GM18951 (cell line): ENCODE measurements around the gene RPL29.
"Not testable (repeated sequence)": the region's sequence is repeated elsewhere in the genome, so short reads cannot be mapped to it uniquely, and the experiment has no call there.

Experiments
- POLR2A ChIP-seq: IDR thresholded peaks from 4 replicates; pipeline ENCODE4 v1.6.1; 2011; ENCODE audit warnings: mild to moderate bottlenecking; ENCODE audit not compliant: insufficient read length, insufficient read depth; ENCODE audit errors: extremely low read depth
- in situ Hi-C: fragments of 300-500 bp; cut with MboI; formaldehyde crosslinking; loops from one replicate; pipeline ENCODE4 v1.12.0; 2022; ENCODE audit warnings: low sequenced_read_pairs, mixed read lengths, inconsistent platforms; ENCODE audit not compliant: unreplicated experiment

RPL29 gene

DNA sequence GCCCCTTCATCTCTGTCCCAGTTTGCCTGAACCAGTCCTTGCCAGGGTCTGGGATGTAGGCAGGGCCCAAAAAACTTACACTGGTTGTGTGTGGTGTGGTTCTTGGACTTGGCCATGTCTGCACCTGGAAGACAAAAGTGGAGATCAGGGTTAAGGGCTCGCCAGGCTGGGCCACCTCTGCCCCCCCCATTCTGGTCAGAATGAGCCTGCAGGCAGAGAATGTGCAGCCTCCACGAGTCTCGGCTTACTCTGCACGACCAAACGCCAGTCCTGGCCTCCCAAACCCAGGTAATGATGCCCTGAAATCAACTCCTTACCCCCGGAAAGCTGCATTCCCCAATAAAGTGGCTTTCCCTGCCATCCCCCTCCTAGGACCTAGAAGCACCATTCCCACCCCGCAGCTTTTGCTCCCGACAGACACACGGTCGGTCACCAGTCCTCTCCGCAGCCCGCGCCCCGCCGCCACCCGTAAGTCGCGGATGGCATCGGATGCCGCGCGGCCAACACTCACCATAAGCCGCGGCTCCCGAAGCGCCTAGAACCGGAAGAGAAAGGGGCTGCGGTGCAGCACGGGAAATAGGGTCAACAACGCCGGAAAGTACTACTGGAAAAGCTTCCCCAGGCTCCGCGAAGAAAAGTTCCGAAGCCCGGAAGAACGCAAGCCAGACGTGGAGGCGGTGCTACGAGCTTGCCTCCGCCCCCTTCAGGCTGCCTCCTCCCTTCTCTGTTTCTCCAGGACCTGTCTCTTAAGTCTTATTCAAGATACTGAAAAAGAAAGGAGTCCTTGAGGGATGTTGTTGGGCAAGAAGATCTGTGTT, at the start of gene RPL29:
RPL29 (minus strand) TSS at position 550 of the 818 bp plus-strand sequence; CDS start at position 116, 434 bp downstream.
- peak; percentile 97 for TF ChIP-seq POLR2A
- in situ Hi-C loops, result no loop called here

DNA sequence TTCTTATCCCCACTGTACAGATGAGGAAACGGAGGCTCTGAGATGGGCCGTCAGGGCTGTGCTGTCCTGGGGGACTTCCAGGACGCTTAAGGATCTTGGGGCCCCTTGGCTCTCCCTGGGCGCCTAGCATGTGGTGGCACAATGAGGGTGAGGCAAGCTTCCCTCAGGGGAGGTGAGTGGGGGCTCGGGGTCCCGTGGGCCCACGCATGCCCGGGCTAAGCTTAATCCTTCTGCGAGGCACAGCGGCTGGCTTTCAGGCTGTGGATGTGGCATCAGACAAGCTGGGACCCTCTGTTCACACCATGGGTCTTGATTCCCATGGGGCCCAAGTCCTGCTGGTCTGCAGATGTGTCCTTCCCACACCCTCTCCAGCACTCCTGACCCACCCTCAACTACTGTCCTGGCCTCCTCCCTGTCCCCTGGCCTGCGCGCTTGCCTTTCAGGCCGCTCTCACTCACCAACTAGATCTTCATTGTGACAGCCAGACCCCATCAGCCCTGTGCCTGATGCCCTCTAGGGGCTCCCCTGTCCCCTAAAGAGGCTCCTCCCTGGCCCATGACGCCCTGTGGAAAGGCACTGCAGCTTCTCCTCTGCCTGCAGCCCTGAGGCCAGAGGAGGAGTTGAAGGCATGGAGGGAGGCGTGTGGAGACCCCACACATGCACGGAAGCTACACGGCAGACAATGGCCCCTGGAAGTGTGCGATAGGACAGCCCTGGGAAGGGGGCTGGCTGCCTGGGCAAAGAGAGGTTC, 49.3 kb upstream of the RPL29 start:
- in situ Hi-C loops, result no loop called here

DNA sequence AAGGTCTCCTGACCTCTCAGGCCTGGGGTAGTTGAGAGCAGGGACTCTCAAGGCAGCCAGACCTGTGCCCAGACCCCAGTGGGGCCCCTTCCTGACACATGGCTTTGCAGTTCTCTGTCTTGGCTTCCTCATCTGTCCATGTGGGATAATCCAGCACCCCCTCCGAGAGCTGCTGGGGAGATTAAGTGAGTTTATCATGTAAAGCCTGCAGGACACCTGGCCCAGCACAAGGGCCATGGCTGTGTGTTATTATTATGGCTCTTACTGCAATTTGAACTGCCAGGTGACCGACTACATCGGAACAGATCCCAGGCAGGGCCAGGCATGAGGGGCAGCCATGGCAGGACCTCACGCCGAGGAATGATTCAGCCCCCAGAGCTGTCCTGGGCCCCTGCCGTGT, 48.1 kb upstream of the RPL29 start:
- in situ Hi-C loops, result no loop called here

More for the DNA sequence above, 49.3 kb upstream of the RPL29 start:
- no peak for TF ChIP-seq POLR2A

DNA sequence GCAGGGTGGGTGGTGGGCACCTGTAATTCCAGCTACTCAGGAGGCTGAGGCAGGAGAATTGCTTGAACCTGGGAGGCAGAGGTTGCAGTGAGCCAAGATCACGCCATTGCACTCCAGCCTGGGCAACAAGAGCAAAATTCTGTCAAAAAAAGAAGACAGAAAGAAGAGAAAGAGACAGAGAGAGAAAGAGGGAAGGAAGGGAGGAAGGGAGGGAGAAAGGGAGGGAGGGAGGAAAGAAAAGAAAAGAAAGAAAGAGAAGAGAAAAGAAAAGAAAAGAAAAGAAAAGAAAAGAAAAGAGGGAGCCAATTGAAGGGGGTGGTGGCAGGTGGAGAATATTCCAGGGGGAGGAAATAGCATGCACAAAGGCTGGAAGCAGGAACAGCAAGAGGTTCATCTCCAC, 47.3 kb upstream of the RPL29 start:
- in situ Hi-C loops, result not testable (repeated sequence)

More for the DNA sequence above, 48.1 kb upstream of the RPL29 start:
- TF ChIP-seq POLR2A, result no peak

DNA sequence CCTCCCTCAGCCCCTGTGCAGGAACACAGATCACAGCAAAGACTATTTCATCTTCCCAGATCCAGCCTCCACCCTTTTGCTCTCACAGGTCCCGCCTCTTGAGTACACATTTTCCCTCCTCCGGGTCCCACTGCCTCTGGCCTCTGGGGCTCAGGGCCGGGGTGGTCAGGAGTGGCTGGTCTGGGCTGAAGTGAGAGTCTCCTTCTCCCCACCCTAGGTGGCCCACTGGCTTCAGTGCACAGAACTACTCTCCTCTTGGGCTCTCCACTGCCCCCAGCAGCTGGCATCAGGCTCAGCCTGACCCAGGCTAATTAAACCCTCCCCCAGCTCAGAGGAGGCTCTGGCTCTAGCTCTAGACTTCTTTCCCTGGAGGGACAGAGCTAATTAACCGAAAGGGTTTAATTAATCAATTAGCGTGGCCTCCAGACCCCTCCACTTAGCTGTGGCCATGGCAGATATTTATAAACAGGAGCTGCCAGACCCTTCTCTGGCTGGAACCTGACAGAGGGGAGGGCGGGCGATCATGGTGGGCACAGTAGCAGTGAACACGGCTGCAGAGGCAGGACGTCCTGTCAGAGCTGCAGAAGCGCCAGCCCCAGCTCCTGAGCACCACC, 45.5 kb upstream of the RPL29 start:
- no peak for TF ChIP-seq POLR2A
- in situ Hi-C loops, result no loop called here

DNA sequence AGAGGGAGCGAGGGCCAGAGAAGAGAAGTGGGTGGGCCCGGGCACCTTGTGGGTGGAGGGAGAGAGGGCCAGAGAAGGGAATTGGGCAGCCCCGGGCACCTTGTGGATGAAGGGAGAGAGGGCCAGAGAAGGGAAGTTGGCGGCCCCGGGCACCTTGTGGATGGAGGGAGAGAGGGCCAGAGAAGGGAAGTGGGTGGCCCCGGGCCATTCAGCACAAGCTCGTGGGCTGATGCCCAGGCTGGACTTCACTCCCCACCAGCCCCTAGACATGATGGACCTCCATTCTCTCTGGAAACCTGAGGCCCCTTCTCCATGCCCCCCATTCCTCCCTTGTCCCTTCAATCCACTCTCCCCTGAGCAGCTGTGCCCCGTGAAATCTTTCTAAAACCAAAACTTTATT, 44.9 kb upstream of the RPL29 start:
- TF ChIP-seq POLR2A, result no peak
- in situ Hi-C loops, result no loop called here

DNA sequence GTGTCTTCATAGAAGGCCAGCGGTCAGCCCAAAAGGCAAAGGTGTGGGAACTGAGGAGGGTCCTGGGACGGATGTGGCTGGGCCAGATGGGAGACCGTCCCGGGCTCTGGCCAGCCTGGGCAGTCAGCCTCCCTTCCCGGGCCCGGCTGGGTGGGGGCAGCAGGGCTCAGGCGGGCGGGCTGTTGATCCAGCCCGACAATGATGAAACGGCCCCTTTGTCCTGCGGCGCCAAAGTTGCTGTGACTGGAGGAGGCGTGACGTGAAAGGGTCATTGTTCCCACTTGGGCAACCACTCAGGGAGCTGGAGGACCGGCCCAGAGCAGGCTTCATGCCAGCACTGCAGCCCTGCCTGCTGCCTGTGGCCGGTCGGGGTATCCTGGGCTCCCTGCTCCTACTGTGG, 44.2 kb upstream of the RPL29 start:
- TF ChIP-seq POLR2A, result no peak
- in situ Hi-C loops, result no loop called here

DNA sequence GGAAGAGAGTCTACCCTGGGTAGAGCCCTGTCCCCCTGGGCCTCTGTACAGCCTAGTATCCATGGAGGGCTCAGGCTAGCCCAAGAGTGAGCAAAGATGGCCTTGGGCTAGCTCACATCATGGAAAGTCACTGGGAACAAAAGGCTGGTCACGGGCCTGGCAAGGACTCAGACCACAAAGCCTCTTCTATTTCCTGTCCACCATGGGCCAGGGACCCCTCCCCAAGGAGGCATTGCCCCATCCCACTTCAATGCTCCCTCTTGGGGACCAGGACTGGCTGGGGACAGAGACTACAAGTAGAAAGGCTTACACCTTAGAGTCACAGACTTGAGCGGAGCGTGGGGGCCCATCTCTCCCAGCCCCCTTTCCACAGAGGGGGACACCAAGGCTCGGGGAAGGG, 43.7 kb upstream of the RPL29 start:
- in situ Hi-C loops, result no loop called here

DNA sequence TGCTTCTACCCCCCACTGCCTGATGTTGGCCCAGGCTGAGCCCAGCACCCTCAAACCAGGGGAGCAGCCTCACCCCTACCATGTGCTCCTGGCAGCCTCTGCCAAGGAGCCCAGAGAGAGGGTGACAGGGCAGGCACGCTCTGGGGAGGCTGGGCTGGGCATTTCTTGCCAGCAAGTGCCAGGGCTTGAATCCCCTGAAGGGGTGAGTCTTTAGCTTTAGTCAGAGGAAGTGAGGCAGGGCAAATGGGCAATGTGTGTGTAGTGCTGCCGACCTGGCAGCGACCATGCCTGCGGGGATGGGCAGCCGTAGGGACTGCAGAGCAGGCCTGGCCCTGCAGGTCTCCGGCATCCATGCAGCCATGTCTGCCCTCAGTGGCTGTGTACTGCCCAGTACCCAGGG, 42.5 kb upstream of the RPL29 start:
- no peak for TF ChIP-seq POLR2A
- in situ Hi-C loops, result no loop called here

More for the DNA sequence above, 43.7 kb upstream of the RPL29 start:
- no peak for TF ChIP-seq POLR2A

DNA sequence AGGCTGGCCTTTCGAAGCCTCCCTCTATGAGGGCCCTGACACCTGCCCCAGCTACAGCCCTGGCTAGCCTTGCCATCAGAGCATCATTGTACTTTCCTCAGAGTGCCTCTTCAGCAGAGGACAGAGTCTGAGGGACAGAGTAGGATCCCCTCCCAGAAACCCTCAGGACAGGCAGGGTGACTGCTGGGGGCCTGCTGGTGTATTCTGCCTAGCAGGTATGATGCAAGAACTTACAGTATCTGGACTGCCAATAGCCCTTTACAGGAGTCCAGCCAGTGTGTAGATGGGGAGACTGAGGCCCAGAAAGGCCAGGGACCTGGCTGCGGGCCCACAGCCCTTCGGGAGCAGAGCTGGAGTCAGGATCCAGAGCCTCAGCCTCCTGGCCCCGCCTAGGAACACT, 41.6 kb upstream of the RPL29 start:
- no peak for TF ChIP-seq POLR2A
- in situ Hi-C loops, result no loop called here

DNA sequence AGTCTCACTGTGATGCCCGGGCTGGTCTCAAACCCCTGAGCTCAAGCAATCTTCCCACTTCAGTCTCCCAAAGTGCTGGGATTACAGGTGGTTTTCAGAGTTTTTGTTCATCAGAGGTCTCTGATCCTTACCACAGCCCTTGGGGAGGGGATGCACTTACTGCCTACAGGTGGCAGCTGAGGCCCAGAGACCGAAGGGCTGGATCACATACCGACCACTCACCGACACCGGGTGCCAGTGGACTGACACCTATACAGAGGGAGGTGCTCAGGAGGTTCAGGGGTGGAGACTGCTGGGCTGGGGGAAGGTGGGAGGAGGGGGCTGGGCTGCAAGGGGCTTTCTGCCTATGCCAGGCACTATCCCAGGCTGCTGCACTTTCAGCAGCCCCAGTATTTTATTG, 41.1 kb upstream of the RPL29 start:
- no peak for TF ChIP-seq POLR2A
- in situ Hi-C loops, result no loop called here

DNA sequence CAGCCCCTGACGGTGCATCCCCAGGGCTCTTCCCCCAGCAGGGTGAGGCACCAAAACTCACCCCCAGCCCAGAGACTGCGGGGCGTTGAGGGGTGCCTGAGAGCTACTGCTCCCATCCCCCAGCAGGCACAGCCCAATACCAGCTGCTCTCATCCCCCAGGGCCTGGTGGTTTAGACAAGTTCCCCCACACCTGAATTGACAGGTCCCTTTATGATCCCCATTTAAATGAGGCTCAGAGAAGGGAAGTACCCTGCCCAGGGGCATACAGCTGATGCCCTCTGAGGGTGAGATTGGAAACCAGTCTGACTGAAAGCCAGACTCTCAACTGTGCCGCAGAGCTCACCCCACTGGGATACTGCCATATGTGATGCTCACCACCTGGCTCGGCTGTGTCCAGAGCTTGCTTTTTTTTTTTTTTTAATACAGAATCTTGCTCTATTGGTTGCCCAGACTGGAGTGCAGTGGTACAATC, 40.6 kb upstream of the RPL29 start:
- no peak for TF ChIP-seq POLR2A

DNA sequence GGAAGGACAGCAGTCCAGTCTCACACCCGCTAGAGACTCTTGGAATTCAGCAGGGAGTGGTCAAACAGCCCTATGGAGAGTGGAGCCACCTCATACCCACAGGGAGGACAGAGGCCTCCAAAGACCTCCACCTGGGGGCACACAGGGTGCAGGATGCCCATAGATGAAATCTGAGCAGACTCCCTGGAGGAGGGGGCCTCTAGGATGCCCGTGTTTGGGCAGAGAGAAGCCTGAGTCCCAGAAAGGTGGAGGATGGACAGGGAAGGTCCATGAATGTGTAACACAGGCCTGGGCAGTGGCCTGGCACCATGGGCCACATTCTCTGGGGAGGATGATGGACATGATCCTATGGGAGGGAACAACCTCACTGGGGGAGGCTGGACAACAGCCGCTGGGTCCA, 39.0 kb upstream of the RPL29 start:
- in situ Hi-C loops, result no loop called here
- TF ChIP-seq POLR2A, result no peak

More for the DNA sequence above, 40.6 kb upstream of the RPL29 start:
- in situ Hi-C loops, result no loop called here
